GM12873 (cell line): ENCODE measurements around the gene TPCN1.

Experiments
- TF ChIP-seq, protein P1 (sequence below): IDR thresholded peaks from 2 replicates; pipeline ENCODE4 v1.5.1; 2012; ENCODE audit warnings: low read depth, mild to moderate bottlenecking, moderate library complexity, low read length, control low read depth; ENCODE audit not compliant: insufficient read depth; ENCODE audit errors: missing control alignments

The TPCN1 gene

DNA sequence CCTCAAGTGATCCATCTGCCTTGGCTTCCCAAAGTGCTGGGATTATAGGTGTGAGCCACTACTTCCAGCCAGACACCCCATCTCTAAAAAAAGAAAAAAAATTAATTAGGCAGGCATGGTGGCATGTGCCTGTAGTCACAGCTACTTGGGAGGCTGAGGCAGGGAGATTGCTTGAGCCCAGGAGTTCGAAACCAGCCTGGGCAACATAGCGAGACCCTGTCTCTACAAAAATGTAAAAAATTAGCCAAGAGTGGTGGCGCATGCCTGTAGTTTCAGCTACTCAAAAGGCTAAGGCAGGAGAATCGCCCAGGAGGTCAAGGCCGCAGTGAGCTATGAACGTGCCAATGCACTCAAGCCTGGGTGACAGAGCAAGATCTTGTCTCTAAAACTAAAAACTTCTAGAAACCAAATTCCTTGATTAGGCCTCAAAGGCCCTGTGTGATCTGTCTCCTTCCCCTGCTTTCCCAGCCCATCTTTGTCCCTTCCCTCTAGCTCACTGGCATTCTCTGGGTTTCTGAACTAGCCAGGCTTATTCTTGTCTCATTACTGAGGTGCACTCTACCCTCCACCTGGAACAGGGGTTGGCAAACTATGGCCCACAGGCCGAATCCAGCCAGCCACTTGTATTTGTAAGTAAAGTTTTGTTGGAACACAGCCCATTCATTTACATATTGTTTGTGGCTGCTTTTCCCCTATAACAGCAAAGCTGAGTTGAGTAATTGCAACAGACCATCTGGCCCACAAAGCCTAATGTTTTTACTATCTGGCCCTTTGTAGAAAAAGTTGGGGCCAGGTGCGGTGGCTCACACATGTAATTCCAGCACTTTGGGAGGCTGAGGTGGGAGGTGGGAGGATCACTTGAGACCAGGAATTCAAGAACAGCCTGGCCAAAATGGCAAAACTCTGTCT is 17.2 kb upstream of the TPCN1 start:
- TF ChIP-seq, protein P1, sequence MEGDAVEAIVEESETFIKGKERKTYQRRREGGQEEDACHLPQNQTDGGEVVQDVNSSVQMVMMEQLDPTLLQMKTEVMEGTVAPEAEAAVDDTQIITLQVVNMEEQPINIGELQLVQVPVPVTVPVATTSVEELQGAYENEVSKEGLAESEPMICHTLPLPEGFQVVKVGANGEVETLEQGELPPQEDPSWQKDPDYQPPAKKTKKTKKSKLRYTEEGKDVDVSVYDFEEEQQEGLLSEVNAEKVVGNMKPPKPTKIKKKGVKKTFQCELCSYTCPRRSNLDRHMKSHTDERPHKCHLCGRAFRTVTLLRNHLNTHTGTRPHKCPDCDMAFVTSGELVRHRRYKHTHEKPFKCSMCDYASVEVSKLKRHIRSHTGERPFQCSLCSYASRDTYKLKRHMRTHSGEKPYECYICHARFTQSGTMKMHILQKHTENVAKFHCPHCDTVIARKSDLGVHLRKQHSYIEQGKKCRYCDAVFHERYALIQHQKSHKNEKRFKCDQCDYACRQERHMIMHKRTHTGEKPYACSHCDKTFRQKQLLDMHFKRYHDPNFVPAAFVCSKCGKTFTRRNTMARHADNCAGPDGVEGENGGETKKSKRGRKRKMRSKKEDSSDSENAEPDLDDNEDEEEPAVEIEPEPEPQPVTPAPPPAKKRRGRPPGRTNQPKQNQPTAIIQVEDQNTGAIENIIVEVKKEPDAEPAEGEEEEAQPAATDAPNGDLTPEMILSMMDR = no peak

DNA sequence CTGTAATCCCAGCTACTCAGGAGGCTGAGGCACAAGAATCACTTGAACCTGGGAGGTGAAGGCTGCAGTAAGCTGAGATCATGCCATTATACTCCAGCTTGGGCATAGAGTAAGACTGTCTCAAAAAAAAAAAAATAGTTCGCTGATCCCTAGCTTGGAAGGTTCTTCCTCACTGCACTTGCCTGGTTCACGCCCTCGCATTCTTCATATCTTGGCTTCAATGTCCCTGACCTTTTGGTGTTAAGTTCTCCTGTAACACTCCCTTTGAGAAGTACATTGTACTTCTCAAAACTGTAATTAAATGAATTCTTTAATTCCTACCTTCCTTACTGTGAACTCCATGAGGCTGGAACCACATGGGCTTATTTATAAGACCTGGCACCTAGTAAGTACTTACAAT is 16.5 kb upstream of the TPCN1 start:
- TF ChIP-seq, protein P1 = no peak

DNA sequence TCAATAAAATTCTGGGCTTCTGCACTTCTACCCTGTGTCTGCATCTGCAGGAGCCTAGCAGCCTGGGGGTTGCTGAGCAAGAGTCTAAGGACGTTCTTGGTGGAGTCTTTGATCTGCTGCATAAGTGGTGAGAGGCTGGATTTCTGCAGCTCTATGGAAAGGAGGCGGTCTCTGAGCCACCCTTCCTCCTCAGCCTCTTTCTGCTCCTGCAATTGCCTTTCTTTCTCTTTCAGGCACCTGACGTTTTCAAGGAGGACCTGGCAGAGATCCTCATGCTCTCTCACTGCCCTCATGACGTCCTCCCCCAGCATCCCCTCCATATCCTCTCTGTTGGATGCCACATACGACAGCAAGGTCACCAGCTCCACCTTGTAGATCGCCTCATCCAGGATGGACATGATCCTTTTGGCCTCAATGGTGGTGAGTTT is 13.6 kb upstream of the TPCN1 start:
- TF ChIP-seq, protein P1 = no peak

DNA sequence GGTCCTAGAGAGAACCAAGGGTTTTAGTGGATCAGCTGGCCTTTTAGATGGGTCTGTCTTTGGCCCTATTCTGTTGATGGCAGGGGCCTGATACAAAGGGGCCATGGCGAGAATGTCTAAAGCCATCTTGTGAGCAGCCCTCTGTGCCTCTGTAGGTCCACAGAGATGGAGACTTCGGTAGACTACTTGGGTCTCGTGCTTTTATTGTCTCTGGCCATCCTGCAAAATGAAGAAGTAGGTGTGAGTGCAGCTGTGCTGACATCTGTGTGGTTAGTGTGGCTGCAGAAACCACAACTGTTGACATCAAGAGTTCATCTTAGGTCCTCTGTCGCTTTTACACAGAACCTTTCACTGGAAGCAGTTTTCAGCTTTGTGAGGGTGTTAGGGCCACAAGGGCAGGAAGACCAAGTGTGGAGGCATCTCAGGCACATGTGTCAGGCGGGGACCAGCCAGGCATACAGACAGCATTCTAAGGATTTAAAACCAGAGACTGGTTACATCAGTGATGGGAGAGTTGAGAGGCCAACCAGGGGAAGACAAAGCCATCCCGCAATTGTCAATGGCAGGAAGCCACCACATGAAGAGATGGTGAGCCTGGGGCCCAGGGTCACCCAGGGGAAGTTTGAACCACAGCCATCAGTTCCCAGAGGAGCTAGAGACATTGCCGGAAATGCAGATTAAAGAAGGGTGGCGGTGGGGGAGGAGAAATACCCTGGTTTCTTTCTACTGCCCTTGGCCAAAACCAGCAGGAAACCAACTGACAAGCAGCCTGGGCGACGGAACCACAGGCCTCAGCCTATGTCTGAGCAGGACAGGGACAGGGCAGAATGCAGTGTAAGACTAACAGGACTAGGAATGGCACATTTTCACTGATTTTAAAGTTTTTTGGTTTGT is 13.0 kb upstream of the TPCN1 start:
- TF ChIP-seq, protein P1 = no peak

DNA sequence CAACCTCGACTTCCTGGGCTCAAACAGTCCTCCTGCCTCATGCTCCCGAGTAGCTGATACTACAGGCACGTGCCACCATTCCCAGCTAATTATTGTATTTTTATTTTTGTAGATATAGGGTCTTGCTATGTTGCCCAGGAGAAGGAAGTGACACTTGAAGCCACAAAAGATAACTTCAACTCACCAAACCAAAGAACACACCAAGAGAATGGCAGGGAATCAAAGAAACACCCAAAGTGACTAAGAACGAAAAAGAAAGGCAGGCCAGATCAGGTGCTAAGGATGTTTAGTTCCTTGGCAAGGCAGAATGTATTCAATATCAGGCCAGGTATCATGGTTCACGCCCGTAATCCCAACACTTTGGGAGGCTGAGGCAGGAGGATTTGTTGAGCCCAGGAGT is 10.1 kb upstream of the TPCN1 start:
- TF ChIP-seq, protein P1 = no peak

DNA sequence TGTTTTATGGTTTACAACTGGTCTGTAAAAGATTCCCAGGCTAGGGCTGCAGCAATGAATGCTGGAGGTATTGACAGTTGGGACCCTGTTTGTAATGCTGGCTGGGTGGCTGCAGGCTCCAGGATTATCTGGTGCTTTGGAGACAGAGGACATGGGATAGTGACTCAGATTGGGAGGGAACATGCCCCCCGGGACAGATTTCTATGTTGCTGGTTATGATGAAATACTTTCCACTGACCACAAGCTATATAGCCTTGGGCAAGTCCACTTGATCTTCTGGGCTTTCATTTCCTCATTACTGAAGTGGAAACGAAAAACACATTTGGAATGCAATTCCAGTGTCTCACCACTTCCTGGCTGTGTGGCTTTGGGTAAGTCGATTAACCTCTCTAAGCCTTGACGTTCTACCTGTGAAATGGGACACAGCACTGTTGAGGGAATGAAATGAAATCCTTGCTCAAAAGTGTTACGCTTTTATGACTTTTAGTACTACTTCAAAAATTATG is 6.3 kb upstream of the TPCN1 start:
- TF ChIP-seq, protein P1 = no peak

DNA sequence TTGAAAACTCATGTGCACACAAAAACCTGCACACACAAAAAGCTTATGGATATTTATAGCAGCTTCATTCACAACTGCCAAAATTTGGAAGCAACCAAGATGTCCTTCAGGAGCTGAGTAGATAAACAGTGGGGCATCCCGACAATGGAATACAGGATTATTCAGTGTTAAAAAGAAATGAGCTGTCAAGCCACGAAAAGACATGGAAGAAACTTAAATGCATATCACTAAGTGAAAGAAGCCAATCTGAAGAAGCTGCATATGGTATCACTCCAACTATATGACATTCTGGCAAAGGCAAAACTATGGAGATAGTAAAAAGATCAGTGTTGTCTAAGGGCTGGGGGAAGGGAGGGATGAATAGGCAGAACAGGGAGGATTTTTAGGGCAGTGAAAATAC is 5.2 kb upstream of the TPCN1 start:
- TF ChIP-seq, protein P1 = no peak
